Neural progenitor cell (in vitro differentiated cells): ENCODE measurements around the gene TUBG2. TPM values are rescaled to one million over a fixed set of nuclear protein-coding genes. Genes with fewer than 3 reads are reported as not detected.

Source experiments
- DNase-seq: peaks from one replicate; pipeline ENCODE4 v3.0.0-alpha.2; 2016; ENCODE audit warnings: low spot score
- H2AFZ ChIP-seq: fragments of 200-600 bp; sonication (generic); replicated peaks from 2 replicates; pipeline ENCODE4 v1.6.1; 2016; ENCODE audit warnings: antibody characterized with exemption
- H3F3A ChIP-seq: fragments of 200-600 bp; sonication (generic); 2 replicates; pipeline ENCODE4 v1.6.1; 2016; ENCODE audit warnings: antibody characterized with exemption, low read depth
- H3K27ac ChIP-seq: fragments of 200-600 bp; sonication (generic); 2 replicates; pipeline ENCODE4 v1.5.1; 2016; ENCODE audit warnings: mild to moderate bottlenecking
- H3K27me3 ChIP-seq: fragments of 200-600 bp; sonication (generic); 2 replicates; pipeline ENCODE4 v1.6.1; 2016; ENCODE audit warnings: mild to moderate bottlenecking, moderate library complexity
- H3K36me3 ChIP-seq: fragments of 200-600 bp; sonication (generic); 2 replicates; pipeline ENCODE4 v1.5.1; 2016
- H3K4me1 ChIP-seq: fragments of 200-600 bp; sonication (generic); 2 replicates; pipeline ENCODE4 v1.6.1; 2016; ENCODE audit warnings: mixed run types
- H3K4me2 ChIP-seq: fragments of 200-600 bp; sonication (generic); 2 replicates; pipeline ENCODE4 v1.6.1; 2016
- H3K4me3 ChIP-seq: fragments of 200-600 bp; sonication (generic); 2 replicates; pipeline ENCODE4 v1.5.1; 2016
- H3K79me2 ChIP-seq: fragments of 200-600 bp; sonication (generic); 2 replicates; pipeline ENCODE4 v1.6.1; 2016; ENCODE audit warnings: low read depth
- H3K9ac ChIP-seq: fragments of 200-600 bp; sonication (generic); 2 replicates; pipeline ENCODE4 v1.6.1; 2016
- H3K9me3 ChIP-seq: fragments of 200-600 bp; sonication (generic); 2 replicates; pipeline ENCODE4 v1.5.1; 2016; ENCODE audit warnings: low read depth
- H4K20me1 ChIP-seq: fragments of 200-600 bp; sonication (generic); 2 replicates; pipeline ENCODE4 v1.6.1; 2016; ENCODE audit warnings: low read depth
- H3K27ac Mint-ChIP-seq: 3 replicates; pipeline ENCODE4 v1.8.0; 2021; ENCODE audit warnings: mixed read lengths
- H3K27me3 Mint-ChIP-seq: 2 replicates; pipeline ENCODE4 v1.8.0; 2022; ENCODE audit warnings: low read depth, mild to moderate bottlenecking, inconsistent platforms, moderate library complexity, mixed read lengths; ENCODE audit not compliant: insufficient read depth
- H3K36me3 Mint-ChIP-seq: 3 replicates; pipeline ENCODE4 v1.8.0; 2021; ENCODE audit warnings: mixed read lengths
- H3K4me1 Mint-ChIP-seq: 3 replicates; pipeline ENCODE4 v1.8.0; 2021; ENCODE audit warnings: mixed read lengths
- H3K4me3 Mint-ChIP-seq: 3 replicates; pipeline ENCODE4 v1.8.0; 2021; ENCODE audit warnings: mild to moderate bottlenecking, moderate library complexity, mixed read lengths
- H3K9me3 Mint-ChIP-seq: 3 replicates; pipeline ENCODE4 v1.8.0; 2020; ENCODE audit warnings: mixed read lengths
- EZH2 ChIP-seq: fragments of 200-600 bp; sonication (generic); IDR thresholded peaks from 2 replicates; pipeline ENCODE4 v1.6.1; 2017; ENCODE audit warnings: antibody characterized with exemption, mild to moderate bottlenecking, moderate library complexity
- EZH2phosphoT487 ChIP-seq: fragments of 200-600 bp; sonication (generic); IDR thresholded peaks from 2 replicates; pipeline ENCODE4 v1.6.1; 2017; ENCODE audit warnings: antibody characterized with exemption
- total RNA-seq: library from RNA; depleted of rRNA; stranded (reverse); fragments of >200 nt; gene quantifications from 2 replicates; pipeline ENCODE4 v1.2.3, GENCODE V29; 2015; ENCODE audit warnings: low replicate concordance
- TF ChIP-seq, protein P1 (sequence below): fragments of 200-600 bp; sonication (generic); IDR thresholded peaks from 2 replicates; pipeline ENCODE4 v1.5.1; 2017; ENCODE audit warnings: antibody characterized with exemption, mild to moderate bottlenecking

Gene TUBG2
- total RNA-seq, 1 donor from 2014 or later: 12.8 TPM

DNA sequence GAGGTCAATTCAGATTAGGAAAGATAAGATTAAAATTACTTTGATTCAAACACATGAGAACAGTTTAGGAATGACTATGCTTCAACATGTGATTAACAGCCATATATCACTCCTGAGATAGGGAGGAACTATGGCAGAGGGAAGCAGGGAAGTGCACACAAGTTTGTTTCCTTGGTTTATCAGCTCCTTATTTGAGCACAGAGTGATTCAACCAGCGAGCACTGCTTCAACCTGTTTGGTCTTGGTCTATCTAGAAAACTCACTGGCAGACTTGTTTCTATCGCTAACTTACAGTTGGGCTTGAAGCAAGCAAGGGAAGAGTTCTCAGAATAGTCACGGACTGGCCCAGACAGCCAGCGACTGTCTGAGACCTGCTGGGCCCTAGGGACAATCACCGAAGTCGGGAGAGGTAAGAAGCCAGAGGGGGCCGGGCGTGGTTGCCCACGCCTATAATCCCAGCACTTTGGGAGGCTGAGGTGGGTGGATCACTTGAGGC lies 26.1 kb upstream of the TUBG2 start:
- Histone ChIP-seq H2AFZ (peak overlapping the region; percentile 12), H3K9ac (no peak overlapping the region), H3K79me2 (no peaks in the 10 kb centered on the region), H3F3A (no peaks in the 10 kb centered on the region), H3K4me1 (no peaks in the 10 kb centered on the region), H3K27ac (no peak overlapping the region), H4K20me1 (no peaks in the 10 kb centered on the region), H3K4me2 (no peak overlapping the region), H3K4me3 (no peak overlapping the region), H3K27me3 (no peaks in the 10 kb centered on the region), H3K9me3 (no peaks in the 10 kb centered on the region), H3K36me3 (no peaks in the 10 kb centered on the region)
- H3K27ac Mint-ChIP-seq: peak overlapping the region; percentile 82
- H3K36me3 Mint-ChIP-seq: no peaks in the 10 kb centered on the region
- H3K4me3 Mint-ChIP-seq: no peak overlapping the region
- no peaks in the 10 kb centered on the region for H3K9me3 Mint-ChIP-seq
- TF ChIP-seq, protein P1, sequence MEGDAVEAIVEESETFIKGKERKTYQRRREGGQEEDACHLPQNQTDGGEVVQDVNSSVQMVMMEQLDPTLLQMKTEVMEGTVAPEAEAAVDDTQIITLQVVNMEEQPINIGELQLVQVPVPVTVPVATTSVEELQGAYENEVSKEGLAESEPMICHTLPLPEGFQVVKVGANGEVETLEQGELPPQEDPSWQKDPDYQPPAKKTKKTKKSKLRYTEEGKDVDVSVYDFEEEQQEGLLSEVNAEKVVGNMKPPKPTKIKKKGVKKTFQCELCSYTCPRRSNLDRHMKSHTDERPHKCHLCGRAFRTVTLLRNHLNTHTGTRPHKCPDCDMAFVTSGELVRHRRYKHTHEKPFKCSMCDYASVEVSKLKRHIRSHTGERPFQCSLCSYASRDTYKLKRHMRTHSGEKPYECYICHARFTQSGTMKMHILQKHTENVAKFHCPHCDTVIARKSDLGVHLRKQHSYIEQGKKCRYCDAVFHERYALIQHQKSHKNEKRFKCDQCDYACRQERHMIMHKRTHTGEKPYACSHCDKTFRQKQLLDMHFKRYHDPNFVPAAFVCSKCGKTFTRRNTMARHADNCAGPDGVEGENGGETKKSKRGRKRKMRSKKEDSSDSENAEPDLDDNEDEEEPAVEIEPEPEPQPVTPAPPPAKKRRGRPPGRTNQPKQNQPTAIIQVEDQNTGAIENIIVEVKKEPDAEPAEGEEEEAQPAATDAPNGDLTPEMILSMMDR: no peak
- TF ChIP-seq EZH2phosphoT487: no peak
- no peak for TF ChIP-seq EZH2
- no peak for DNase-seq
- no peaks in the 10 kb centered on the region for H3K4me1 Mint-ChIP-seq
- H3K27me3 Mint-ChIP-seq: no peaks in the 10 kb centered on the region

DNA sequence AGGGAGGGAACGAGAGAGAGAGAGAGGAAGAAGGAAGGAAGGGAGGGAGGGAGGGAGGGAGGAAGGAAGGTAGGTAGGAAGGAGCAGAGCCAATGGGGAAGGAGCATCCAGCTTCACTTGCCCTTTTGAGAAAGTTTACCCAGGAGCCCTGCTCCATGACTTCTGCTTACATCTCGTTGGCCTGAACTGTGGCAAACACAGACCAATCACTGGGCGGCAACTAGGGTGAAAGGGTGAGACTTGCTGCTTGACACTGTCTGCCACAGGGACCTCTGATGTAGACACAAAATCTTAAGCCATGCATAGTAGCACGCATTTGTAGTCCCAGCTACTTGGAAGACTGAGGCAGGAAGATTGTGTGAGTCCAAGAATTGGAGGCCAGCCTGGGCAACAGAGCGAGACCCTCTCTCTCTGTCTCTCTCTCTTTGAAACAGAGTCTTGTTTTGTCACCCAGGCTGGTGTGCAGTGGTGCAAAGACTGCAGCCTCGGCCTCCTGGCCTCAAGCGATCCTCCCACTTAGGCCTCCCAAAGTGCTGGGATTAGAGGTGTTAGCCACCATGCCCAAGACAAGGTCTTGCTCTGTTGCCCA lies 19.5 kb upstream of the TUBG2 start:
- H2AFZ ChIP-seq: peak overlapping the region; percentile 50
- H3K9me3 Mint-ChIP-seq: no peaks in the 10 kb centered on the region
- H3K4me3 Mint-ChIP-seq: no peak overlapping the region
- no peaks in the 10 kb centered on the region for H3K27me3 ChIP-seq
- peaks cover 3% of the 10 kb centered on the region for H3F3A ChIP-seq
- no peak overlapping the region for H3K9ac ChIP-seq
- peaks cover 3% of the 10 kb centered on the region for H3K27me3 Mint-ChIP-seq
- TF ChIP-seq, protein P1: no peak
- no peak for TF ChIP-seq EZH2
- TF ChIP-seq EZH2phosphoT487: no peak
- H3K36me3 Mint-ChIP-seq: no peaks in the 10 kb centered on the region
- peaks cover 8% of the 10 kb centered on the region for H3K4me1 Mint-ChIP-seq
- H3K27ac Mint-ChIP-seq: no peak overlapping the region
- no peaks in the 10 kb centered on the region for H3K4me1 ChIP-seq
- H3K4me2 ChIP-seq: no peak overlapping the region
- no peaks in the 10 kb centered on the region for H3K79me2 ChIP-seq
- no peak overlapping the region for H3K4me3 ChIP-seq
- no peaks in the 10 kb centered on the region for H4K20me1 ChIP-seq
- H3K9me3 ChIP-seq: no peaks in the 10 kb centered on the region
- no peak overlapping the region for H3K27ac ChIP-seq
- no peaks in the 10 kb centered on the region for H3K36me3 ChIP-seq
- no peak for DNase-seq

DNA sequence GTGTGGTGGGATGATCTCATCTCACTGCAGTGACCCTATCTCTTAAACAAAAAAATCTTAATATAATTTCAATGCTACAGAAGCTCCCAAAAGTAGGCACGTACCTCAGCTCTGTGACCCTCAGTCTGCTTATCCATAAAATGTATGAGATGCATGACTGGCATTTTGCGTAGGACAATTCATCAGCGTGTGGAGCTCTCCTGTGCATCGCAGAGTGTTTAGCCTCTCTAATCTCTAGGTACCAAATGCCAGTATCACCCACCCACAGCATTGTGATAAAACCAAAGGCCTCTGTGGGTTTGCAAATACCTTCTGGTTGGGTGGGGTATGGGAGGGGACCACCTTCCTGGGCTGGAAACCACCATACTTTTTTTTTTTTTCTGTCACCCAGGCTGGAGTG lies 19.0 kb upstream of the TUBG2 start:
- Mint-ChIP-seq H3K27me3 (peaks cover 3% of the 10 kb centered on the region), H3K4me1 (peaks cover 8% of the 10 kb centered on the region)
- TF ChIP-seq EZH2phosphoT487 (no peak), EZH2 (no peak)
- TF ChIP-seq, protein P1: no peak

More for the DNA sequence above, 19.0 kb upstream of the TUBG2 start:
- Histone ChIP-seq H3K9ac (no peak overlapping the region), H2AFZ (no peak overlapping the region), H3K9me3 (no peaks in the 10 kb centered on the region), H3K27me3 (no peaks in the 10 kb centered on the region), H3K4me3 (no peak overlapping the region), H3K4me1 (no peaks in the 10 kb centered on the region), H3K36me3 (no peaks in the 10 kb centered on the region), H3K27ac (no peak overlapping the region), H3K4me2 (no peak overlapping the region), H4K20me1 (no peaks in the 10 kb centered on the region), H3K79me2 (no peaks in the 10 kb centered on the region), H3F3A (peaks cover 3% of the 10 kb centered on the region)
- Mint-ChIP-seq H3K4me3 (no peak overlapping the region), H3K9me3 (no peaks in the 10 kb centered on the region), H3K27ac (no peak overlapping the region), H3K36me3 (no peaks in the 10 kb centered on the region)
- no peak for DNase-seq
